ENCODE data around the gene FKRP.
"Not testable (repeated sequence)": the region's sequence is repeated elsewhere in the genome, so short reads cannot be mapped to it uniquely, and the experiment has no call there.

Gene FKRP

DNA sequence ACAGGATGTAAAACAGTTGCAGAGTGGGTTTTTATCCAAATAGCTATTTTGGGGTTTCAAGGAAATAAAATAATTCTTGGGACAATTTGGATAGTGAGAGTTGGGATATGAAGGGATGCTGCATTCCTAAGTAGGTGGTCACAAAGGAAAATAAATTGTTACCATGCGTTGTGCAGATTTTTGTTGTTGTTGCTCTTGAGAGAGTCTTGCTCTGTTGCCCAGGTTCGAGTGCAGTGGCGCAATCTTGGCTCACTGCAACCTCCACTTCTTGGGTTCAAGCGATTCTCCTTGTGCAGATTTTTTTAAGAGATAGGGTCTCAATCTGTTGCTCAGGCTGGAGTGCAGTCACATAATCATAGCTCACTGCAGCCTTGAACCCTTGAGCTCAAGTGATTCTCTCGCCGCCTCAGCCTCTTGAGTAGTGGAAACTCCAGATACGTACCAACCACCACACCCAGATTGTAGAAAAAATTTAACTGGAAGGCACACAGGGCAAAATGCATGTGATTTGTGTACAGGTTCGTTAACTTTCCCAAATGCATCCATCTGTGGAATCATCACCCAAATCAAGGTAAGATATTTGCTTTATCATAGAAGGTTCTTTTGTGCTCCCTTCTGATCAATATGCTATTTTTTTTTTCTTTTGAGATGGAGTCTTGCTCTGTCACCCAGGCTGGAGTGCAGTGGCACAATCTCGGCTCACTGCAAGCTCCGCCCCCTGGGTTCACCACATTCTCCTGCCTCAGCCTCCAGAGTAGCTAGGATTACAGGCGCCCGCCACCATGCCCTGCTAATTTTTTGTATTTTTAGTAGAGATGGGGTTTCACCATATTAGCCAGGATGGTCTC is 26.5 kb downstream of the FKRP start:
- TF ChIP-seq, protein P1, sequence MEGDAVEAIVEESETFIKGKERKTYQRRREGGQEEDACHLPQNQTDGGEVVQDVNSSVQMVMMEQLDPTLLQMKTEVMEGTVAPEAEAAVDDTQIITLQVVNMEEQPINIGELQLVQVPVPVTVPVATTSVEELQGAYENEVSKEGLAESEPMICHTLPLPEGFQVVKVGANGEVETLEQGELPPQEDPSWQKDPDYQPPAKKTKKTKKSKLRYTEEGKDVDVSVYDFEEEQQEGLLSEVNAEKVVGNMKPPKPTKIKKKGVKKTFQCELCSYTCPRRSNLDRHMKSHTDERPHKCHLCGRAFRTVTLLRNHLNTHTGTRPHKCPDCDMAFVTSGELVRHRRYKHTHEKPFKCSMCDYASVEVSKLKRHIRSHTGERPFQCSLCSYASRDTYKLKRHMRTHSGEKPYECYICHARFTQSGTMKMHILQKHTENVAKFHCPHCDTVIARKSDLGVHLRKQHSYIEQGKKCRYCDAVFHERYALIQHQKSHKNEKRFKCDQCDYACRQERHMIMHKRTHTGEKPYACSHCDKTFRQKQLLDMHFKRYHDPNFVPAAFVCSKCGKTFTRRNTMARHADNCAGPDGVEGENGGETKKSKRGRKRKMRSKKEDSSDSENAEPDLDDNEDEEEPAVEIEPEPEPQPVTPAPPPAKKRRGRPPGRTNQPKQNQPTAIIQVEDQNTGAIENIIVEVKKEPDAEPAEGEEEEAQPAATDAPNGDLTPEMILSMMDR (IDR thresholded peaks at IDR 0.05; ENCODE audit: insufficient read depth, missing control alignments), result no peak
- FAIRE-seq (no peak), DNase-seq (ENCODE audit: insufficient read length, low spot score) (no peak)

DNA sequence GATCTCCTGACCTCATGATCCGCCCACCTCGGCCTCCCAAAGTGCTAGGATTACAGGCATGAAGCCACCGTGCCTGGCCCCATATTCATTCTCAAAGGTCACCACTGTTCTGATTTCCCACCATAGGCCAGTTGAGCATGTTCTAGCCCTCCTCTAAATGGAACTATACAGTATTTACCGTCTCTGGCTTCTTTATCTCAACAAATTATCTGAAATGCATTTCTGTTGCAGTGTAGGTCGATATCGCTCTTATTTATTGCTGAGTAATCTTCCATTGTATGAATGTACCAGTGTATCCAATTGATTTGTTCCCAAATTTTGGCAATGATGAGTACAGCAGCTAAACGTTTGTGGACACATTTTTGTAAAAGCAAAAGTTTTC is 27.2 kb downstream of the FKRP start:
- DNase-seq (ENCODE audit: insufficient read length, low spot score) (no peak), FAIRE-seq (no peak)
- TF ChIP-seq, protein P1 (IDR thresholded peaks at IDR 0.05; ENCODE audit: insufficient read depth, missing control alignments), result no peak

DNA sequence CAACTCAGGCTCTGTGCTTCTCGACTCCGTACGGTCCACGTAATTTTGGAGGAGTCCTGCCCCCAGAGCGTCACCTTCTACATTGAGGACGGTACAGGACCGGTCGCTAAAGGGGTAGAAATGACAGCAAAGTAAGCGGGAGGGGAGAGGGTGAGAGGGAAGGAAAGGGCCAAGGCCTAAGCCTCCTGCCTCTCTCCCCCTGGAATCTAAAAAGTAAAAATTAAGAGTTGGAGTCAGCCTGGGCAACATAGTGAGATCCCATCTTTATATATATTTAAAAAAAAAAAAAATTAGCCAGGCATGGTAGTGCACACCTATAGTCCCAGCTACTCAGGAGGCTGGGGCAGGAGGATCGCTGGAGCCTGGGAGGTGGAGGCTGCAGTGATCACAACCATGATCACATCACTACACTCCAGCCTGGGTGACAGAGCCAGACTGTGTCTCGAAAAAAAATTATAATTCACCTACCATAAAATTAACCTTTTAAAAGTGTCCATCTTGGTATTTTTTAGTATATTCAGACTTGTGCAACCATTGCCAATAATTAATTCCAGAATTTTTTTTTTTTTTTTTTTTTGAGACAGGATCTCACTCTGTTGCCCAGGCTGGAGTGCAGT is 29.9 kb downstream of the FKRP start:
- FAIRE-seq, result no peak
- TF ChIP-seq, protein P1 (IDR thresholded peaks at IDR 0.05; ENCODE audit: insufficient read depth, missing control alignments), result no peak
- DNase-seq (ENCODE audit: insufficient read length, low spot score), result no peak

DNA sequence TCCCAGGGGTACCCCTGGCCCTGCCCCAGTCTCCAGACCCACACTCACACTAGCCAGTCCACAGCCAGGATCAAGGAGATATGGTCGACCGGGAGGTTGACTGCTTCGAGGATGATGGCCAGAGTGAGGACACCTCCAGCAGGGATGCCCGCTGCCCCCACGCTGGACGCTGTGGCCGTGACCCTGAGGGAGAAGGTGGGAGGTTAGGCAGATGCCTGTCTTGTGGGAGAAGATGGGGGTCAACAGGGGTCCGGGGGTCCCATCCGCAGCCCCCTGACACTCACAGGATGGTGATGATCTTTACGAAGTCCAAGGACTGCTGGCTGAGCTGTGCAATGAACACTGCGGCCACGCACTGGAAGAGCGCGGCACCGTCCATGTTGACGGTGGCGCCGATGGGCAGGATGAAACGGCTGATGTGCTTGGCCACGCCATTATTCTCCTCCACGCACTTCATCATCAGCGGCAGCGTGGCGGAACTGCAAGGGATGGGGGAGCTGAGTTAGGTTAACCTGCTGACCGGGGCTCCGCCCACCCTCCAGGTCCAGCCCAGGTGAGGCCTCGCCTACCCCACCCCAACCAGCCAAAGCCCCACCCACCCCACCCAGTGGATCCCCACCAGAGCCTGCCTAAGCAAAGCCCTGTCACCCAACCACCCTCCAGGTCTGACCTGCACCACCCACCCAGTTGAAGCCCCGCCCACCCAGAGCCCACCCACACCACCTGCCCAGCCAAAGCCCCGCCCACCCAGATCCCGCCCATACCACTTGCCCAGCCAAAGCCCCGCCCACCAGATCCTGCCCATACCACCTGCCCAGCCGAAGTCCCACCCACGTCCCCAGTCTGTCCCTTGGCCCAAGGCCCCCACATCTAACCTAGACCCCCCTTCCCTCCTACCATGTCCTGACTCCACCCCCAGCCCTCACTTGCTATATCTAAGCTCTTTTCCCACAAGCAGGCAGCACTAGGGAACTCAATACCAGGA is 31.4 kb downstream of the FKRP start:
- TF ChIP-seq, protein P1 (IDR thresholded peaks at IDR 0.05; ENCODE audit: insufficient read depth, missing control alignments), result no peak
- DNase-seq (ENCODE audit: insufficient read length, low spot score), result no peak
- no peak for FAIRE-seq

DNA sequence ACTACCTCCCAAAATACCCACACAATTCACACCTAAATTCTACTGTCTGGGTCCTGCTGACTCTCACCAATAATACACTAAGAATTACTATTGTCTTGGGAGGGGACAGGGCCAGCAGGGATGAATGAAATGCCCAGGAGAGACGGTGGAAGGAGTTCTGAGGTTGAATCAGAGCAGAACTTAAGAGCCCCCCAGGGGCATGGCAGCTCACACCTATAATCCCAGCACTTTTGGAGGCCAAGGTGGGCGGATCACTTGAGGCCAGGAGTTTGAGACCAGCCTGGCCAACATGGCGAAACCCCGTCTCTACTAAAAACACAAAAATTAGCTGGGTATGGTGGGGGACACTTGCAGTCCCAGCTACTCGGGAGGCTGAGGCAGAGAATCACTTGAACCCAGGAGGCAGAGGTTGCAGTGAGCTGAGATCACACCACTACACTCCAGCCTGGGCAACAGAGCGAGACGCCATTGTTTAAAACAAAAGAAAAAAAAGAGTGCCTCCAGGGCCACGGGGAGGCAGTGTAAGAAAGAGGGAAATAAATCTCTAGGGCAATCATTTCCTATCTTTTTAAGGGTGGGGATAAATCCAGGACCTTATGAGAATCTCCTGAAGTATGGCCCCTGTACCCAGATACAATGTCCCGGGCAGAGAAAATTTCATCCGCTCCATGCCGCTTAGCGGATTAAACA is 32.2 kb downstream of the FKRP start:
- DNase-seq (ENCODE audit: insufficient read length, low spot score); FAIRE-seq: not testable (repeated sequence)

DNA sequence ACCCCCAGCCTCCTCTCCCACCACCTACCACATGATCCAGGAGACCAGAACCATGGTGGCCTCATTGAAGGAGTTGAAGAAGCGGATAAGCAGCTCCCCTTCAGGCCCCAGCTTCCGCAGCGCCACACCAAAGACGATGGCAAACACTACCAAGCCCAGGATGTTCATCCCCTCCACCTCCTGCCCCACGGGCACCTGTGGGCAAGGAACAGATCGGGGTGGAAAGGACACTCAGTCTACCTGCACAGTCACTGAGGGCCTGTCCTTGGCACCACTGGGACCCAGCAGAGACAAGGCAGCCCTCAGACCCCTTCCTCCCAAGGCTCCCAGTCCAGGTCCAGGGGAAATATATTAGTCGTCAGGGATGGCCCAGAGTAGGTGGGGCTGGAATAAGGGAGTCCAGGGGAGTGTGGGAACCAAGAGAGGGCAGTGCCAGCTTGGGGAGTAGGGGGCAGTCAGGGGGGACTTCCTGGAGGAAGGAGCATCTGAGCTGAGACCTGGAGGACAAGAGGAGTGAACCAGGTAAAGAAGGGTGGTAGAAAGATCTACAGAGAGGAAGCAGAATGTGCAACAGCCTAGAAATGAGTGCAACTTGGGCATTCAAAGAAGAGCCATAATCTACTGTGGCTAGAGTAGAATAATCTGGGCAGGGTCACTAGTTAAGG is 36.6 kb downstream of the FKRP start:
- FAIRE-seq (no peak), DNase-seq (ENCODE audit: insufficient read length, low spot score) (no peak)
- TF ChIP-seq, protein P1 (IDR thresholded peaks at IDR 0.05; ENCODE audit: insufficient read depth, missing control alignments), result no peak

Measured in D721Med (cell line).